Choroid plexus epithelial cell (primary cell): Measurements from ENCODE around the gene CEP164.
"Not testable (repeated sequence)": the region's sequence is repeated elsewhere in the genome, so short reads cannot be mapped to it uniquely, and the experiment has no call there.

Experiments used
- DNase-seq: peaks from one replicate; pipeline ENCODE4 v3.0.0-alpha.2; 2010; ENCODE audit warnings: low read depth
- H3K4me3 ChIP-seq: 2 replicates; pipeline ENCODE4 v1.5.1; 2011; ENCODE audit warnings: low read depth, mild to moderate bottlenecking, control low read depth, low read length, moderate library complexity
- TF ChIP-seq, protein P1 (sequence below): conservative IDR thresholded peaks from 2 replicates; pipeline ENCODE4 v1.5.1; 2011; ENCODE audit warnings: low read depth, mild to moderate bottlenecking, control low read depth, inconsistent platforms, low read length, moderate library complexity

Gene CEP164

DNA sequence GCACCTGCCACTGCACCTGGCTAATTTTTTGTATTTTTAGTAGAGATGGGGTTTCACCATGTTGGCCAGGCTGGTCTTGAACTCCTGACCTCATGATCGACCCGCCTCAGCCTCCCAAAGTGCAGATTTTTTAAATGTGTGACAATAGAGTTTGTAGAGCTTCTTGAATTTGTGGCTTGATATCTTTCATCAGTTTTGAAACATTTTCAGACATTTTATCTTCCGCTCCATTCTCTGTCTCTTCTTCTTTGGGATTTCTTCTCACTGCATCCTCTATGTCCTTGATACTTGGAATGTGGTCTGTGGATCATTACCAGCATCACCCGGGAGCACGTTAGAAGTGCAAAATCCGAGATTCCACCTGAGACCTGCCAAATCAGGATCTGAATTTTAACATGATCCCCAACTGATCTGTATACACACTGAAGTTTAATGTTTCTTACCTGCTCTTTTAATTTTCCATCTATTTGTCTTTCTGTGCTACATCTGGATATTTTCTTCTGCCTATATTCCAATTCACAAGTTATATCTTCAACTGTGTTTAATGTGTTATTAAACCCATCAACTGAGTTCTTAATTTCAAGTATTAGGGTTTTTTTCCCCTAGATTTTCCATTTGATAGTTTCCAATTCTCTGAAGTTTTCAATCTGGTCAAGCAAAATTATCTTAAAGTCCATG is 126.4 kb downstream of the CEP164 start:
- DNase-seq, result no peak
- TF ChIP-seq, protein P1, sequence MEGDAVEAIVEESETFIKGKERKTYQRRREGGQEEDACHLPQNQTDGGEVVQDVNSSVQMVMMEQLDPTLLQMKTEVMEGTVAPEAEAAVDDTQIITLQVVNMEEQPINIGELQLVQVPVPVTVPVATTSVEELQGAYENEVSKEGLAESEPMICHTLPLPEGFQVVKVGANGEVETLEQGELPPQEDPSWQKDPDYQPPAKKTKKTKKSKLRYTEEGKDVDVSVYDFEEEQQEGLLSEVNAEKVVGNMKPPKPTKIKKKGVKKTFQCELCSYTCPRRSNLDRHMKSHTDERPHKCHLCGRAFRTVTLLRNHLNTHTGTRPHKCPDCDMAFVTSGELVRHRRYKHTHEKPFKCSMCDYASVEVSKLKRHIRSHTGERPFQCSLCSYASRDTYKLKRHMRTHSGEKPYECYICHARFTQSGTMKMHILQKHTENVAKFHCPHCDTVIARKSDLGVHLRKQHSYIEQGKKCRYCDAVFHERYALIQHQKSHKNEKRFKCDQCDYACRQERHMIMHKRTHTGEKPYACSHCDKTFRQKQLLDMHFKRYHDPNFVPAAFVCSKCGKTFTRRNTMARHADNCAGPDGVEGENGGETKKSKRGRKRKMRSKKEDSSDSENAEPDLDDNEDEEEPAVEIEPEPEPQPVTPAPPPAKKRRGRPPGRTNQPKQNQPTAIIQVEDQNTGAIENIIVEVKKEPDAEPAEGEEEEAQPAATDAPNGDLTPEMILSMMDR, result no peak

DNA sequence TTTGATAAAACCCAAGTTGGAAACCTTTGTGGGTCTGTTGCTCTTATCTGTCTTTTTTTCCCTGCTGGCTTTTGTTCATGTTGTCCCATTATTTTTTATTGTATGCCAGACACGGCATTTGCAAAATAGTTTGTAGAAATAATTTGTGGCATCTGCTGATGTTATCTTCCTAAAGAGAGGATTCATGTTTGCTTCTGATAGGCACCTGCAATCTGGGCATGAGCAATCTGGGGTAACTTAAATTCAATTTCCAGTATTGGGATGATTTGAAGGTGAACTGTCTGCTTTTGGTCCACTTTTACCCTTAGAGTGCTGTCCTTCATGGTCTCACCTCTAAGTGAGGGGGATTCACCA is 126.9 kb downstream of the CEP164 start:
- DNase-seq, result no peak

More for the DNA sequence above, 126.4 kb downstream of the CEP164 start:
- H3K4me3 ChIP-seq, result no peak overlapping the region

DNA sequence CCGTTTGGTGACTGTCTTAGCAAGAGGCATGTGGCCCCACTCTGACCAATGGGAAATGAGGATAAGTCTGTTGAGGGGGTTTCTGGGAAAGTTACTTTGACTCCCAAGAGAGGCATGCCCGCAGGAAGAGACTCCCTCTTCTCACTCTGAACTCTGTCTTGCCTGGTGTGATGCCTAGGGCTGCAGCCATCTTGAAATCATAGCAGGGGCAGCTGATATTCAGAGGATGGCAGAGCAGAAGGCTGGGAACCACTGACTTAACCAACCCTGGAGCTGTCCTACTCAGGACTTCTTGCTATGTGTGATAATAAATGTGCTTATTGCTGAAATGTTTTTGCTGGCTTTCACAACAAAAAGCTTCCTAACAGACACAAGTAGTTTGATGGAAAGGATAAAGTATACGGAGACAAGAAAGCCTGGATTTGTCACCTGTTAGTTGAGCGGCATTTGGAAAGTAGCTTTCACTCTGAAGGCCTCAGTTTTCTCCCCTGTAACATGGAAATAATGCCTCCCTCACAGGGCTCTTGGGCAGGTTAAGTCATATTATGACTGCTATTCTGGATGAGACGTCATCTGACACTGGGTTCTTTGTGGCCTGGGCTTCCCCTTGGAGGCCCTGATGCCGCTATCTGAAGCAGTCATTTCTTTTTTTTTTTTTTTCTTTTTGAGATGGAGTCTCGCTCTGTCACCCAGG is 128.5 kb downstream of the CEP164 start:
- DNase-seq, result no peak
- TF ChIP-seq, protein P1, result no peak
- no peak overlapping the region for H3K4me3 ChIP-seq

More for the DNA sequence above, 126.9 kb downstream of the CEP164 start:
- TF ChIP-seq, protein P1, result no peak
- no peak overlapping the region for H3K4me3 ChIP-seq

DNA sequence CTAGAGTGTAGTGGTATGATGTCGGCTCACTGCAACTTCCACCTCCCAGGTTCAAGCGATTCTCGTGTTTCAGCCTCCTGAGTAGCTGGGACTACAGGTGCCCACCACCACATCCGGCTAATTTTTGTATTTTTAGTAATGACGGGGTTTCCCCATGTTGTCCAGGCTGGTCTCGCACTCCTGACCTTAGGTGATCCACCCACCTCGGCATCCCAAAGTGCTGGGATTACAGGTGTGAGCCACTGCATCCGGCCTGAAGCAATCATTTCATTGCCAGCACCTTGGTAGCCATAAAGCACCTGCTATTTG is 129.0 kb downstream of the CEP164 start:
- not testable (repeated sequence) for DNase-seq, H3K4me3 ChIP-seq

DNA sequence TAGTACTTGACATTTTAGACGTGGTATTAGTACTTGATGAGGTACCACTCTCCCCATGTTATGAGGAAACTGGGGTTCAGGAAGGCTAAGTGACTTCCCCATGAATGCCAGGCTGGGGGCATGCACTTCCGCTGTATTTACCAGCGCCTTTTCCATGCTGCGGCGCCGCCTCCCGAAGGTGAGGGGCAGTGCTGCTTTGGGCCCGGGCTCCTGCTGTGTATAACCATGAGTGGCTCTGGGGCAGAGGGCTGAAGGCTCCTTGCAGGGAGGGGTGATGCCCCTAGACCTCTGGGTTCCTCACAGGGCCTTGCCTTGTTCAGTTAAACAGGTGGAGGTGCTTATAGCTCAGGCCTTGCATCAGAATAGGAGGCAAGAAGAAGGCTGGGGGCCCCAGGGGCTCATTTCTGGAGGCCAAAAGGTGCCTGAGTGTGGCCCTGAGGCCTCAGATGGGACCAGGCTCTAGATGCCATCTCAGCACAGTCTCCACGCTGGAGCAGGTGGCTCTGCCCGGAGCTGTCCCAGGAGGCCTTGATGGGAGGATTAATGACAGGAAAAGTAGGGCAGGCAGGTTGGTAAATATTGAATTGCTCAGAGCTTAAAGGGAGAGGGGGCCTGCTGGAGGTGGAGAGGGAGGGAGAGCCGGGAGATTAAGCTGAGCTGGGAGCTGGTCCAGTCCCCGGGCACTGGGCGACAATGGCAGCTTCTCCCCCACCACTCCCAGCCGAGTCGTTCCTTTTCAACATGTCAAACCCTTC is 129.6 kb downstream of the CEP164 start:
- TF ChIP-seq, protein P1, result no peak
- no peak for DNase-seq

DNA sequence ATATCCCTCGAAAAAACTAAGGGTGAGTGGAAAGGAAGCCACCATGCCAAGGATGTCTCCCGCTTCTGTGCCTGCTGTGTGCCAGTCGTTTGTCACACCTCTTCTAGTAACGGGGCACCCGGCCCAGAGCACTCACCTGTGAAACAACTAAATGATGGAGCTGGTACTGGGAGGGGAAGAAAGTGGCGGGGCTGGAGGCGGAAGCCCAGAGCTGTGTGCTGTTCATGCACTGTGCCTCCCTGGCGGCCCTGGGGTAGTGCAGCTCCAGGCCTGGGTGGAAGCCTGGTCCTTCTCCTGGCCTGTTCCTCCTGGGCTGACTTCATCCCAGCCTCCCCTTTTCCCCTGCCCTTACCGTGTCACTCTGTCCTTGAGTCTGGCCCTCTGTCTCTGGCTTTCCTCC is 130.2 kb downstream of the CEP164 start:
- no peak for DNase-seq
- no peak overlapping the region for H3K4me3 ChIP-seq
- TF ChIP-seq, protein P1, result no peak

More for the DNA sequence above, 129.6 kb downstream of the CEP164 start:
- H3K4me3 ChIP-seq, result no peak overlapping the region

DNA sequence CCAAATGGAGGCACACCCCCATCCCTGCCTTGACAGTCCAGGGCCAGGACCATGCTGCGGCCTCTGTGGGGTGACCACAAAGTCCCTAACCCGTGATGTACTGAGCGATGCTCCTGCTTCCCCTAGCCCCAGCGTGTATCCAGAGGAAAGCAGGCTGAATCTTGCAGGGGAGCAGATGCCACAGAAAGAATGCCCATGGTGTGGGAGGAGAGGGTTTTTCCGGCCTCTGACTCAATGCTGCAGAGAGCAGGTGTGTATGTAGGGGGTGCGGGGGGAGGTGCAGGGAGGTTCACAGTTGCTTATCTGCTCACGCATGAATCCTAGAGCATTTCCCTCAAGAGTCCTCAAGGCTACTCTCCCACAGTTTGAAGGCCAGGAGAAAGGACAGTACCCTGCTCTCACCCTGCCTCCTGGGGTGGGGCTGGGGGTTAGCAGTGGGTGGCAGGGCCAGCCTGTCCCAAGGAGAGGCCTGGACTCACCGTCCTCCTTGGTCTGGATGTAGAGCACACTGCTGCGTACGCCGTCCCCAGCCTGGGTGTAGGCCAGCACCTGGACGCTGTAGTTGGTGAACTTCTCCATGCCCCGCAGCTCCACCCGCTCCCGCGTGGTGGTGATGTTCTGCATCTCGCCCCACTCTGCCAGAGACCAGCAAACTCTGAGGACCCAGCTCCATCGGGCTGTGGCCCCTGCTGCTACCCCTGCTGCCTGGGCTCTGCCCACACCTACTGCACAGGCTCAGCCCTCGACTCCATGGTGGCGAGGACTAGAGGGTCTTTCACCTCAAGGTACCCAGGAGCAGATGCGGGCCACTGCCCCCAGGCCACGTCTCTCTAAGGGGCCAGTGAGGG is 130.8 kb downstream of the CEP164 start:
- H3K4me3 ChIP-seq, result no peak overlapping the region
- TF ChIP-seq, protein P1, result no peak
- DNase-seq, result no peak
